NCI-H2081 treated with DMSO at 0.1 percent for 48 hours (cell line): ENCODE measurements around the gene ZBTB34.

Source experiments
- DNase-seq: peaks from one replicate; lab custom pipeline; 2025; lab: John Stamatoyannopoulos, UW

The ZBTB34 gene

DNA sequence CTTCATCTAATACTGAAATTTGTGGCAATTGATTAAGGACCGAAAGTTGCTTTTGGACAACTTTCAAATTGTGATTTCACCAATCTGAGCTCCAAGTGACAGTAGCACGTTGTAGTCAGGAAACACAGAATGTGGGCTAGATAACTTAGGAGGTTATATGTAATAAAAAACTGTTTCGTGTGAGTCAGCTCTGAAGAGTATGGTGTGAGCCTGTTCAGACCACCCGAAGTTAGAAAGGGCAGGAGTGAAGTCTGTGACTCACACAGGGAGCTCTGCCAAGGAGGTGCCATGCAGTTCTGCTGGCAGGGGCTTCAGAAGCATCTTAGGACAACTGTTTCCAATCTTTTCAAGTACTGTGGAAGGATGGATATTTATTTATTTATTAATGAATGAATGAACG lies 16.4 kb upstream of the ZBTB34 start:
- no peak for DNase-seq

GRCh38 chr9:126847051-126847450 lies 13.4 kb upstream of the ZBTB34 start:
- DNase-seq = no peak

GRCh38 chr9:126849591-126850225 lies 10.7 kb upstream of the ZBTB34 start:
- DNase-seq = no peak

DNA sequence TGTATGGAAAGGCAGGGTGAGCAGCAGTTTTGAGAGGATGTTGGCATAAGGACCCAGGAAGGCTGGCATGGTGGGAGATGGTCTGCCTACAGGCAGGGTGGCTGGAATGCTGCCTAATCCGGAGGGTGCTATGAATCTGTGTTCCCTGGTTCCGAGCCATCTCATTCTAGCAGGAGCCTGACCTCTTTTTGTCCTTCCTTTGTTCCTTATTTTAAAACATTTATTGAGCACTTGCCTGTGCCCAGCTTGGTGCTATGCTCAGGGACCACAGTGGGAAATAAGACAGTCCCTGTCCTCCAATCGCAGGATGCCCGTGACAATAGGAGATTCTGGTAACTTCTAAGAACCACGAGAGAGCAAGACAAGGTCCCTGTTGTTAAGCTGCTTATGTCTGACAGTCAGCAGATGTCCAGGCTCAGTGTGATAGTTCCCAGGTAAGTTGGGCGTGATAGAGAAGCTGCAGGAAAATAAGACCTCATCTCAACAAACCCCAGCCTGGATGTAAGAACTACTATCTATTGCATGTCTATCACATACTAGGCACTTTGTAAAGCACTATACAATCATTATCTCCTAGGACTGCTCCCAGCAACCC lies 9.1 kb upstream of the ZBTB34 start:
- DNase-seq = no peak

DNA sequence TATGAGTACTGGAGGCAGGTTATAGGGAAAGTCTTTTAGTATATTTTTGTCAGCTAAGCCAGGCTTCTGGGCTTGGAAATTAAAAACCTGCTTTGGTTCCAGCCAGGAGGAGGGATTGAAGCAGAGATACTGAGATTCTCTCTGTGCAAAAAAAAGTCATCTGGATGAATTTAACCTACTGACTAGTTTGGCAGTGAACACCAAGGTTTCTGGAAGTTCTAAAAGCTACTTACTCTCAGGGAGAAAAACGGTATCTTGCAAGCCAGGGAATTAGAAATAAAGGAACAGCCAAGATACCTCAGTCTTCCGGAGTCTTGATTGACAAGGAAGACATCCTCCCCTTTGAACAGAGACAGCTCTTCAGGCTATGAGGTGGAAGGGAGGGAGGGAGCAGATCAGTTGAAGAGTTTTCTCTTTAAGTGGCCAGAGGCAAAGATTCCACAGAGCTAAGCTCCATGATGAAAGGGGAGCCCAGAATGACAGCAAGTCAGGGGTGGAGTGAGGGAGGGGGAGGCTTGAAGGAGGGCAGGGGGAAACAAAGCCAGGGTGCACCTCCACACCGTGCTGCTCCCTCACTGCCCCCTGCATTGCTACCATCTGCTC lies 8.3 kb upstream of the ZBTB34 start:
- DNase-seq = no peak

GRCh38 chr9:126853667-126854066 lies 6.8 kb upstream of the ZBTB34 start:
- DNase-seq = no peak

DNA sequence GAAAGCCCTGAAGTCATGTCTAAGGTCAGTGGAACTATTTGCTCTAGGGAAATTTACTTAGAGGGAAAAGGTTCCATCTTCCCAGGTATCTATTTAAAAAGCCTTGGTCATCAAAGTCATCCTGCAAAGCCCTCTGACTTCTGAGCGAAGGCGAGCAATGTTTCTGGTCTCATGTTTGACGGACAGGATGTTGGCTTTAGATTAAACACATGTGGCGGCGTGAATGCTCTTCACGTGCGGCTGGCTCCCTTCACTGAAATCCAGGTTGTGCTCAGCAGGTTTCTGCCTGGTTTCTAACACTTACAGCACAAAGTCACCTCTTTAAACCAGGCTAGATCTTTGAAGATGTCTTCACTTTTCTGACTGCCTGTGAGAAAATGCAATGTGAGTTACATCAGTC lies 5.7 kb upstream of the ZBTB34 start:
- DNase-seq = no peak

GRCh38 chr9:126856326-126856877 lies 4.0 kb upstream of the ZBTB34 start:
- DNase-seq = no peak

GRCh38 chr9:126857261-126857960 lies 3.0 kb upstream of the ZBTB34 start:
- DNase-seq = no peak

DNA sequence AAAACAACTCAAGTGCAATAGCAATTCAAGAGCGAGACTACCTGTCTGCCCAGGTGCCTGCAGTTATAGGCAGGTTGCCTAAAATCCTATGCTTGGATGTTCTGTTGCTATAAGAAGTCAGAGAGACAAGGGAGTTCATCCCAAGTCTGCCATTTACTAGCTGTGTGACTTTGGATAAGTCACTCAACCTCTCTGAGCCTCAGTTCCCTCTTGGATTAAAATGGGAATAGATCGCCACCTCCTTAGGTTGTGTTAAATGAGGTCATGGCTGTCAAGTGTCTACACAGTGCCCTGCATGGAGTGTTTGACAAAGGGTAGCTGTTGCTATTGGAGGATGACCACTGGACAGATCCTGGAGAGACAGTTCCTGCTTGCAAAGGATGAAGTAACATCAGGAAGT lies 1.3 kb upstream of the ZBTB34 start:
- DNase-seq = no peak

DNA sequence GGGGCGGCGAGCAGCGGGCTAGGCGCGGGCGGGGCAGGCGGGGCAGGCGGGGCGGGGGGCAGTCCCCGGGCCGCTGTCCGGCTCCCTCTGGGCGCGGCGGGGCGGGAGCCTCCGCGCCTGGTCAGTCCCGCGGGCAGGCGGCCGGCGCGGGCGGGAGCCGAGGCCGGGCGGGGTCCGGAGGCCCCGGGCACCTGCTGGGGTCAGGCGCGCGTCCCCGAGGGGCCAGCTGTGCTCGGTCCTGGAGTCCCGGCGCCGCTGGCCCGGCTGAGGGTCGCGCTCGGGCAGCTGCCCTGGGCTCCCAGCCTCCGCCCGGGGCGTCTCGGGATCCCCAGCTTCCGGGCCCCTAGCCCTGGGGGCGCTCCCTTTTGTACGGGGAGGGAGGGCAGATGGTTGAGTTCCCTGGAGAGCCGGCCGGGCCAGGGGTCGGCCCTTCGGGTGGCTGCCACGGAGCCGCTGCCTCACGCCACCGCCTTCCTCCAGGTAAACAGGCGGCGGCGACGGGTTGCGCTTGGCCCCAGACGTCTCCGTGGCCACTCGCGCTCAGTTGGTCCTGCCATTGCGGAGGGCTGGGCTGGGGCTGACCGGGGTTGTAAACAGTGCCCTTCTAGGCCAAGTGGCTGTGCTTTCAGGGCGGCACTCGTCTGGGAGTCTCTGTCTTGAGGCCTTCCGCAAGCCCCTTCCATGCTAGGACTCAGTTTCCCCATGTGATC lies 473 bp downstream of the ZBTB34 start:
- no peak for DNase-seq

GRCh38 chr9:126861707-126862103 lies 1.3 kb downstream of the ZBTB34 start:
- no peak for DNase-seq

DNA sequence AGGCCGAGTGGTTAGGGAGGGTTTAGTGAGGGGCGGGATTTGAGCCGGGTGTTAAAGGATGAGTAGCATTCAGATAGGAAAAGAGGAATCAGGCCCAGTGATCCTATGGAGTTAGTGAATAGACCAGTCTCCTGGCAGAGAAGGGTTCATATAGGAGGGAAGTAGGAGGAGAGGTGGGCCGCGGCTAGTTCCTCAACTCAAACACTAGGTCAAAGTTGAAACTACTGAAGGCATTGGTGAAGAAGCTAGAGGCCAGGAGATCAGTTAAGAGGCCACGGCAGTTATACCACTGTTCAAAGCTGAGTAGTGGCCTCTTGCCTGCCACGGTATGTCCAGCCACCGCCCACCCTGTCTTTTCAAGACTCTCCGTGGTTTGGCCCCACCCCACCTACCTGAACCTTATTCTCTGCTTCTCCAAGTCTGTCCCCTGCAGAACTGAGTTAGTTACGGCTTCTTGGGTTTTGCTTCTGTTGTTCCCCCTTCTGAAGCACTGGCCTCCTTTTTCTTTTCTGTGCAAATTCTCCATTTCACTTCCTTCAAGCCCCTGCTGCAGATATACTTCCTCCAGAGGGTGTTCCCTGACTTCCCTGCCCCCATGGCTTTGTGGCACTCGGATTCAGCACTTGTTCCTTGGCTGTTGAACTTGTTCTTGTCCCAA lies 1.8 kb downstream of the ZBTB34 start:
- no peak for DNase-seq

GRCh38 chr9:126864771-126865170 lies 4.3 kb downstream of the ZBTB34 start:
- no peak for DNase-seq

- no peak for DNase-seq
Observed at GRCh38 chr9:126869368-126869767, 8.9 kb downstream of the ZBTB34 start.

- DNase-seq = no peak
Observed at GRCh38 chr9:126872516-126872915, 12.1 kb downstream of the ZBTB34 start.

DNA sequence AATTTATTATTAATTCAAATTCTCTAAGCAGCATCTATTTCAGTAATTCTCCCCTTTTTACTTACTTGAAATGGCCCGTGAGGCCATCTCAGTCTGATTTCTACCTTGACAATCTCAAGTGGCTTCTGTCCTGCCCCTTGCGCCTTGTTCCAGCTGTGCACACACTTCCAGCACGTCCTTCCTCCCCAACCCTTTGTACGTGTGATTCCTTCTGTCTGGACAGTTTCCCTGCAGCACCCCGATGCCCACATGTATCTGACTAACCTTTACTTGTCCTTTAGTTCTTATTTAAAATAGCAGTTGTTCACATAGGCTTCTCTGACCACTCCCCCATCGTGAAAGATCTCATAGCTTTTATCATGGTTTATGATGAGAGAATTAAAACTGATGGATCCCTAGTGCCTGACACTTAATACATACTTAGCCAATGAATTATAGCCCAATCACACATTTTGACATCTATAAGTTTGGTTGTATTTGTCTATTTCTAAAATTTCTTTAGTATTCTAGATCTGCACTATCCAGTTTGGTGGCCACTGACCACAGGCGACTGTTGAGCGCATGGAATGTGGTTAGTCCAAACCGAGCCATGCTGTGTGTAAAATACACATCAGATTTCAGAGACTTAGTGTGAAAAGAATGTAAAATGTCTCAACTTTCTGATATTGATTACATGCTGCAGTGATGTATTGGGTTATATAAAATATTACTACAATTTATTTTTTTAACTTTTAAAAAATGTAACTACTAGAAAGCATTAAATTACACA lies 14.3 kb downstream of the ZBTB34 start:
- DNase-seq = no peak

DNA sequence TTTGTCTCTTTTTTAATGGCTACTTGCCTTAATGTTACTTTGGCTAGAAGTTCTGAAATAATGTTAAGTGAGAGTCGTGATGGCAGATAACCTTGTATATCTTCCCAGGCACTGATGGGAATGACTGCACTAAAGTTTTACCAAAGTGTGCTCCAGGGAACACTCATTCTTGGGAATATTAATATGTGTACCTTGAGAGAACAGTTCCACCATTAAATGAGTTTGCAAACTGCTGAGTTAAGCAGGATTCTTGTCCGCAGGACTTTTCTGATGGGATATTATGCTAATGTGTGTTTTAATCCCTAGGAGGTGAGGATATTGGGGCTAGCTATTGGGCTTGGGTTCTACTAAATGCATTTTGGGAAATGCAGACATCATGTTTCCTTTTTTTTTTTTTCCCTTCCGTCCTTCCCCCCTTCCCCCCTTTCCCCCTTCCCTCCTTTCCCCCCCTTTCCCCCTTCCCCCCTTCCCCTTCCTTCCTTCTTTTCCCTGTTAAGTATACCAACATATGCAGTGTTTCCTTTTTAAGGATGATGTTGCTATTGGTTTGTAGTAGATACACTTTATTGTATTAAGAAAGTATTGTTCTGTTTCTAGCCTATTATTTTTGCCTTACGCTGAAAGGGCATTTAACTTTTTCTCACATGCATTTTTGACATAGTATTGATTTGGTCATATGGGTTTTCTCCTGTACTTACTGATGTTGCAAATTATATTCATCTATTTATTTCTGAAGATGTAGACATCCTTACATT lies 15.5 kb downstream of the ZBTB34 start:
- DNase-seq = no peak

- no peak for DNase-seq
Observed at GRCh38 chr9:126876531-126876930, 16.1 kb downstream of the ZBTB34 start.

DNA sequence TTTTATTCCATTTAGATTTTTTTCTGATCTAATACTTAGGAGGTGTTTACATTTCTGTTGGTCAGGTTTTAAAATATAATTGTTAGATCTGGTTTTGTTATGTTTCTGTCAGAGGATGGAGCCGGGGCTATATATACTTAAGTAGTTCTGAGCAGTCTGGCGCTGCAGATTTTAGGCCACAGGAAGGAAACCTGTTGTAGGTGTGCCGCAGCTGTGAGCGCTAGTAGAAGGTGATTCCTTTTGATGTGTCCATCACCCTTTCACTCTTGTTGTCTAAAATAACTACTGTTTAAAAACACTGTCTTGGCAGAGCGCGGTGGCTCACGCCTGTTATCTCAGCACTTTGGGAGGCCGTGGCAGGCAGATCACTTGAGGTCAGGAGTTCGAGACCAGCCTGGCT lies 17.0 kb downstream of the ZBTB34 start:
- DNase-seq = no peak
